Testis (tissue), 3 donors: ENCODE data around the gene RPTOR. TPM values are rescaled to one million over a fixed set of nuclear protein-coding genes. Genes with fewer than 3 reads are reported as not detected.
"Not testable (repeated sequence)": the region's sequence is repeated elsewhere in the genome, so short reads cannot be mapped to it uniquely, and the experiment has no call there.

Experiments
- DNase-seq: peaks from one replicate; pipeline ENCODE4 v3.0.0-alpha.2; 2019
- H3K27ac ChIP-seq, 2 donors: fragments of 200-600 bp; sonication (generic); one replicate each; pipeline ENCODE4 v1.5.1; 2019
- H3K27me3 ChIP-seq: fragments of 200-600 bp; sonication (generic); one replicate; pipeline ENCODE4 v1.5.1; 2019
- H3K36me3 ChIP-seq: fragments of 200-600 bp; sonication (generic); one replicate; pipeline ENCODE4 v1.5.1; 2017; ENCODE audit warnings: low read depth; ENCODE audit errors: missing control alignments
- H3K4me1 ChIP-seq: fragments of 200-600 bp; sonication (generic); one replicate; pipeline ENCODE4 v1.5.1; 2019
- H3K4me3 ChIP-seq, 2 donors: fragments of 200-600 bp; sonication (generic); one replicate each; pipeline ENCODE4 v1.5.1; 2017 to 2019
- H3K9me3 ChIP-seq: fragments of 200-600 bp; sonication (generic); one replicate; pipeline ENCODE4 v1.5.1; 2017
- CTCF ChIP-seq, 3 experiments: fragments of 450-650 bp in 2 of 3; fragments of 200-600 bp in 1 of 3; sonication (generic) in 1 of 3; IDR thresholded peaks; one replicate each; pipeline ENCODE4 v1.5.1; 2016 to 2019; ENCODE audit warnings: antibody characterized with exemption in 3 of 3, mild to moderate bottlenecking in 2 of 3, moderate library complexity in 1 of 3
- POLR2A ChIP-seq: fragments of 450-650 bp; IDR thresholded peaks from one replicate; pipeline ENCODE4 v1.6.1; 2017; ENCODE audit warnings: antibody characterized with exemption, mild to moderate bottlenecking, moderate library complexity
- WGBS, 2 donors: methylation state at CpG; one replicate each; pipeline ENCODE4 v1.1.5; 2018; 5-methylcytosine and 5-hydroxymethylcytosine counted together
- intact Hi-C: fragments of 100-400 bp; cut with DNase I; formaldehyde crosslinking; loops from one replicate; pipeline ENCODE4 v1.15.1; 2023; ENCODE audit warnings: low total_unique reads
- polyA plus RNA-seq: library from polyadenylated mRNA; stranded (reverse); fragments of 350-450 nt; fragmentation: Illumina TruSeq; extraction: RNeasy Lipid Tissue Mini Kit (QIAGEN cat#74804); gene quantifications from one replicate; pipeline ENCODE4 v1.2.3, GENCODE V29; 2014; ENCODE audit warnings: low read depth, low replicate concordance; ENCODE audit not compliant: insufficient read depth
- total RNA-seq, 2 donors: library from RNA; depleted of rRNA; stranded (reverse); fragments of >200 nt; gene quantifications; one replicate each; pipeline ENCODE4 v1.2.3, GENCODE V29; 2016

RPTOR gene
- total and polyA plus RNA-seq, 3 donors from 2014 or later = 21.8 to 68.3 (median 56.6) TPM

DNA sequence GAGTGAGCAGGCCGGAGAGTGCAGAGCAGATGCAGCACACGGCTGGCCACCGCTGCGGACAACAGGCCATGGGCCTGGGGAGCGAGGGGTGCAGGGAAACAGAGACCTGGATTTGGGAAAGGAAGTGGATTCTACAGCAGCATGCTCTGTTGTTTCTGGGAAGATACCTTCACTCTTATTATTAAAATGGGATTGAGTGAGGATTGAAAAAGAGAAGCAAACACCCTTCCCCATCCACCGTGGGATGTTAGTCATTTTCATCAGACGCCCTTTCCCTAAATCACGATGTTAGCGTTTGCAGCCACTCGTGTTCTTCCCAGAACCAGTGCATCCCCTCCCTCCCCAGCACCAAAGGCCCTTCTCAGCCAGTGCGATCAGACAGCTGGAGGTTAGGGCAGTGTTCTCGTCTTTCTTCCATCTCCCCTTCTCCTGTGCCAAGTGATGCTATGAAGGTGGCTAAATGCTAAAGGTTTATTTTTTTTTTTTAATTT lies 250.5 kb downstream of the RPTOR start:
- Histone ChIP-seq H3K4me3 (no peak overlapping the region), H3K27ac (no peak overlapping the region), H3K4me1 (no peaks in the 10 kb centered on the region), H3K36me3 (no peaks in the 10 kb centered on the region), H3K27me3 (no peaks in the 10 kb centered on the region), H3K9me3 (no peaks in the 10 kb centered on the region)
- 73 to 80% methylated on average over 12 of the region's 12 CpGs for WGBS, 2 donors
- intact Hi-C loops = no loop called here
- DNase-seq = no peak
- TF ChIP-seq CTCF (IDR thresholded peaks at IDR 0.05) = no peak
- no peak for TF ChIP-seq POLR2A

DNA sequence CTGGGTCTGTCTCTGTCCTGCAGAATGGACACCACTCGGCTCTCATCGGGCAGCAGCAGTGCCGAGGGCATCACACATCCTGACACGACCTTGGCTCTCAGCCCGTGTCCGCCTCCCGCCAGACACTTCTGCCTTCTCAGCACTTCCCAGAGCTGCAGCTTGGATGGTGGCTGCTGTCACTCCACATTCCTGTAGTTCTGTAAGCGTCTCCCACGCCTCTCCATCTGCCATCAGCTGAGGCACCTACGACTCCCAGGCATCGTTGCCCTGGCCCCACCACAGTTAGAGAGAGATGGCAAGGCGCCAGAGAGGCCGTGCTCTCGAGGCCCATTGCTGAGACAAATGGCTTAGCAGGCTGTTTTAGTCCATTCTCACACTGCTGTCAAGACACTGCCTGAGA lies 251.1 kb downstream of the RPTOR start:
- intact Hi-C loops = no loop called here

GRCh38 chr17:80796430-80796861 lies 251.8 kb downstream of the RPTOR start:
- TF ChIP-seq CTCF (IDR thresholded peaks at IDR 0.05) (no peak), POLR2A (no peak)
- H3K9me3 ChIP-seq = no peaks in the 10 kb centered on the region
- 92 to 95% methylated on average over 9 of the region's 9 CpGs for WGBS, 2 donors
- H3K4me1 ChIP-seq = no peaks in the 10 kb centered on the region
- H3K27me3 ChIP-seq = no peaks in the 10 kb centered on the region
- H3K4me3 ChIP-seq = no peak overlapping the region
- intact Hi-C loops = no loop called here
- H3K36me3 ChIP-seq = no peaks in the 10 kb centered on the region
- H3K27ac ChIP-seq = no peak overlapping the region
- DNase-seq = no peak

More for the DNA sequence above, 251.1 kb downstream of the RPTOR start:
- H3K9me3 ChIP-seq = no peaks in the 10 kb centered on the region
- no peak overlapping the region for H3K4me3 ChIP-seq
- TF ChIP-seq CTCF (IDR thresholded peaks at IDR 0.05) (no peak), POLR2A (no peak)
- no peaks in the 10 kb centered on the region for H3K27me3 ChIP-seq
- DNase-seq = peak; percentile 88
- WGBS, 2 donors = 44 to 49% methylated on average over 11 to 14 of the region's 14 CpGs
- H3K27ac ChIP-seq = no peak overlapping the region
- H3K36me3 ChIP-seq = no peaks in the 10 kb centered on the region
- H3K4me1 ChIP-seq = no peaks in the 10 kb centered on the region

DNA sequence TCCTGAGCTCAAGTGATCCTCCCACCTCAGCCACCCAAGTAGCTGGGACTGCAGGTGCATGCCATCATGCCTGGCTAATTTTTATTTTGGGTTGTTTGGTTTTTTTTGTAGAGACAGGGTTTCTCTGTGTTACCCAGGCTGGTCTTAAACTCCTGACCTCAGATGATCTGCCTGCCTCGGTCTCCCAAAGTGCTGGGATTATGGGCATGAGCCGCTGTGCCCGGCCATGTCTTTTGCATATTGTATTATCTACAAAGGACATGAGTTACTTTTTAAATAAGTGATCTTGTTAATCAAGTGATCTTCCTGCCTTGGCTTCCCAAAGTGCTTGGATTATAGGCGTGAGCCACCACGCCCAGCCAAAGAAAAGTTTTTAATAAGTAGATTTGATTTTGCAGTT lies 252.6 kb downstream of the RPTOR start:
- H3K27me3 ChIP-seq, H3K4me3 ChIP-seq, H3K36me3 ChIP-seq, H3K9me3 ChIP-seq, H3K4me1 ChIP-seq, intact Hi-C loops, DNase-seq, H3K27ac ChIP-seq: not testable (repeated sequence)
- 96 to 99% methylated on average over 5 of the region's 5 CpGs for WGBS, 2 donors

- H3K36me3 ChIP-seq = no peaks in the 10 kb centered on the region
- H3K4me3 ChIP-seq = no peak overlapping the region
- intact Hi-C loops = no loop called here
- no peak for TF ChIP-seq CTCF (IDR thresholded peaks at IDR 0.05)
- TF ChIP-seq POLR2A = no peak
- no peaks in the 10 kb centered on the region for H3K9me3 ChIP-seq
- DNase-seq = no peak
- WGBS, 2 donors = 93 to 95% methylated on average over 18 of the region's 18 CpGs
- H3K4me1 ChIP-seq = no peaks in the 10 kb centered on the region
- H3K27ac ChIP-seq = no peak overlapping the region
- no peaks in the 10 kb centered on the region for H3K27me3 ChIP-seq
These were observed 253.3 kb downstream of the RPTOR start for GRCh38 chr17:80797741-80798594.
